Kidney epithelial cell (primary cell): Measurements from ENCODE around the gene LRP1-AS. TPM values are rescaled to one million over a fixed set of nuclear protein-coding genes. Genes with fewer than 3 reads are reported as not detected.

ENCODE experiments used
- DNase-seq: peaks from one replicate; pipeline ENCODE4 v3.0.0-alpha.2; 2010; ENCODE audit warnings: low read depth
- H3K27me3 ChIP-seq: 2 replicates; pipeline ENCODE4 v1.6.0; 2011; ENCODE audit warnings: low read length; ENCODE audit not compliant: control insufficient read depth, insufficient read depth
- H3K36me3 ChIP-seq: 2 replicates; pipeline ENCODE4 v1.5.1; 2011; ENCODE audit warnings: low read length; ENCODE audit not compliant: control insufficient read depth, insufficient read depth
- H3K4me3 ChIP-seq: 2 replicates; pipeline ENCODE4 v1.5.1; 2011; ENCODE audit warnings: low read depth, mild to moderate bottlenecking, control low read depth, low read length
- total RNA-seq: library from RNA; depleted of rRNA; stranded (reverse); fragments of >200 nt; gene quantifications from 2 replicates; pipeline ENCODE4 v1.2.3, GENCODE V29; 2015
- TF ChIP-seq, protein P1 (sequence below): IDR thresholded peaks from 2 replicates; pipeline ENCODE4 v1.5.1; 2011; ENCODE audit warnings: mild to moderate bottlenecking, moderate library complexity, low read length, control low read depth, inconsistent platforms; ENCODE audit not compliant: insufficient read depth, poor library complexity, severe bottlenecking

LRP1-AS gene
- total RNA-seq, 1 donor from 2014 or later, result not detected

DNA sequence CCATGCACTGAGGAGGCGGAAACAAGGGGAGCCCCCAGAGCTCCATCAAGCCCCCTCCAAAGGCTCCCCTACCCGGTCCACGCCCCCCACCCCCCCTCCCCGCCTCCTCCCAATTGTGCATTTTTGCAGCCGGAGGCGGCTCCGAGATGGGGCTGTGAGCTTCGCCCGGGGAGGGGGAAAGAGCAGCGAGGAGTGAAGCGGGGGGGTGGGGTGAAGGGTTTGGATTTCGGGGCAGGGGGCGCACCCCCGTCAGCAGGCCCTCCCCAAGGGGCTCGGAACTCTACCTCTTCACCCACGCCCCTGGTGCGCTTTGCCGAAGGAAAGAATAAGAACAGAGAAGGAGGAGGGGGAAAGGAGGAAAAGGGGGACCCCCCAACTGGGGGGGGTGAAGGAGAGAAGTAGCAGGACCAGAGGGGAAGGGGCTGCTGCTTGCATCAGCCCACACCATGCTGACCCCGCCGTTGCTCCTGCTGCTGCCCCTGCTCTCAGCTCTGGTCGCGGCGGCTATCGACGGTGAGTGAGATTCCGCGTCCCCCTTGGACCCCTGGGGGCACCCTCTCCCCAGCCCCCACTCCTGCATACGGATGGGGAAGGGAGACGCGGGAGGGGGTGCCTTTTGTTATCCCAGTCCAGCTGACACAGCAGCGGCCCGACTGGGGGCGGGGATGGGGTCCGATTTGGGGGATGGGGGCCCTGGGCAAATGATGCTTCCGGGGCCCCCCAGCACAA is 18.7 kb downstream of the LRP1-AS start:
- H3K27me3 ChIP-seq, result peaks cover 2% of the 10 kb centered on the region
- peak overlapping the region; percentile 79 for H3K4me3 ChIP-seq
- no peaks in the 10 kb centered on the region for H3K36me3 ChIP-seq
- TF ChIP-seq, protein P1, sequence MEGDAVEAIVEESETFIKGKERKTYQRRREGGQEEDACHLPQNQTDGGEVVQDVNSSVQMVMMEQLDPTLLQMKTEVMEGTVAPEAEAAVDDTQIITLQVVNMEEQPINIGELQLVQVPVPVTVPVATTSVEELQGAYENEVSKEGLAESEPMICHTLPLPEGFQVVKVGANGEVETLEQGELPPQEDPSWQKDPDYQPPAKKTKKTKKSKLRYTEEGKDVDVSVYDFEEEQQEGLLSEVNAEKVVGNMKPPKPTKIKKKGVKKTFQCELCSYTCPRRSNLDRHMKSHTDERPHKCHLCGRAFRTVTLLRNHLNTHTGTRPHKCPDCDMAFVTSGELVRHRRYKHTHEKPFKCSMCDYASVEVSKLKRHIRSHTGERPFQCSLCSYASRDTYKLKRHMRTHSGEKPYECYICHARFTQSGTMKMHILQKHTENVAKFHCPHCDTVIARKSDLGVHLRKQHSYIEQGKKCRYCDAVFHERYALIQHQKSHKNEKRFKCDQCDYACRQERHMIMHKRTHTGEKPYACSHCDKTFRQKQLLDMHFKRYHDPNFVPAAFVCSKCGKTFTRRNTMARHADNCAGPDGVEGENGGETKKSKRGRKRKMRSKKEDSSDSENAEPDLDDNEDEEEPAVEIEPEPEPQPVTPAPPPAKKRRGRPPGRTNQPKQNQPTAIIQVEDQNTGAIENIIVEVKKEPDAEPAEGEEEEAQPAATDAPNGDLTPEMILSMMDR, result no peak
- DNase-seq, result no peak

DNA sequence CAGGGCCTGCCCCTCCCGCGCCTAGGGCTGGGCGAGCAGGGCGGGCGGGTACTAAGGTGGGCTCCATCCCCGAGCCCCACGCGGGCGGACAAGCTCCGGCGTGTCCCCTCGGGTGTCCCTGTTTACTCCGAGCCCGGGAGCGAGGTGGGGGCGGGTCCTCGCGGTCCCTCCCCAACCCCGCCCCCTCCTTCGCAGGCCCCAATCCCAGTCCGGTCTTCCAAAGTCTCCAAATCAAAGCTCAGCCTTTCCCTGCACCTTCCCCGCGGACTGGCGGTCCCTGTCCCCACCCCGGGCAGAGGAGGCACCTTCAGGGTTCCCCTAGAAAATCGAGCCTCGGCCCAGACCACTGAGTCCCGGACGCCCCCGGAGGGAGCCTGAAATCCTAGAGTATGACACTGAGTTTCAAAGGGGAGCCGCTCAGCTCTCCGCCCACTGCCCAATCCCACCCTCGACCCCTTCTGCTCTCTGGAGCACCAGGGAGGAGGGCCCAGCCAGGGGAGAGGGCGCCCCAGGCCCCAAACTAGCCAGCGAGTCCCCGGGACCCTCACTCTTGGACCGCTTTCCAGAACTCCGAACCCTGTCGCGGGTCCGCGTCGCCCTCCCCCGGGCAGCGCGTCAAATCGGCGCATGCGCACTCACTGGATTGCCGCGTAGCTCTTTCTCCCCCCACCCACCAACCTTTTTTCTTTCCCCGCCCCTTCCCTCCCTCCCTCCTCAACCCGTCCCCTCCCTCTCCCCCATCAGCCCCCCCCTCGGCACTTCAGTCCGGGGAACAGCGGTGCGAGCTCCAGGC is 19.5 kb downstream of the LRP1-AS start, which contains the start of gene LRP1:
LRP1 (plus strand) TSS at position 758 of the 793 bp plus-strand sequence. CDS start 482 bp downstream, outside the sequence.
- H3K36me3 ChIP-seq, result no peaks in the 10 kb centered on the region
- peak within 1 kb of the TSS; percentile 79 for H3K4me3 ChIP-seq
- TF ChIP-seq, protein P1, result no peak
- no peak for DNase-seq
- peaks cover 2% of the 10 kb centered on the region for H3K27me3 ChIP-seq

DNA sequence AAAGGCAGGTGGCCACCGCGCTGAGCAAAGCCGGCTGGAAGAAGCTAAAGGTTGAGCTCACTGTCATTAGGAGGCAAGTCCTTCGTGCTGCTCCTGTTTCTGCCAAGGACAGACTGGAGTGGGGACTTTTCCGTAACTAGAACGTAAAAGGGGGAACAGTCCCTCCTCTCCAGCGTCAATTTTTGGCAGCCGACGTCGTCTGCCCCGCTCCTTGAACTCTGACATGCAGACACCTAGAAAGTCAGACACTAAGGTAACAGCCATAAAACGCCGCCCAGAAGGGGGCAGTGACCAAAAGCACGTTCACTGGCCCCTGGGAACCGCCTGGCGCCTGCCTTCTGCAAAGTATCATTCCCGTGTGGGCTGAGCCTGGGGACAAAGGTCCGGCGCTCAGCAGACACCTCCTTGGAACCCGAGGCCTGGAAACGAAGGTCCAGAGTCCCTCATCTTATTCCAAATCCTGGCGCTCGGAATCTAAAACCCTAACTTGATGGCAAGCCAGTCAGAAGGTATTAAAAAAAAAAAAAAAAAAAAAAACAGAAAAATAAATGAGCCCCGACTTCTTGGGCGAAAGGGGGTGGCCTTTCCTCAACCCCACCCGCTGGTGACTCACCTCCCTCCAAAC is 20.2 kb downstream of the LRP1-AS start:
- H3K27me3 ChIP-seq, result peaks cover 2% of the 10 kb centered on the region
- no peaks in the 10 kb centered on the region for H3K36me3 ChIP-seq
- TF ChIP-seq, protein P1, result peak; percentile 29
- DNase-seq, result no peak
- H3K4me3 ChIP-seq, result peak overlapping the region; percentile 79

DNA sequence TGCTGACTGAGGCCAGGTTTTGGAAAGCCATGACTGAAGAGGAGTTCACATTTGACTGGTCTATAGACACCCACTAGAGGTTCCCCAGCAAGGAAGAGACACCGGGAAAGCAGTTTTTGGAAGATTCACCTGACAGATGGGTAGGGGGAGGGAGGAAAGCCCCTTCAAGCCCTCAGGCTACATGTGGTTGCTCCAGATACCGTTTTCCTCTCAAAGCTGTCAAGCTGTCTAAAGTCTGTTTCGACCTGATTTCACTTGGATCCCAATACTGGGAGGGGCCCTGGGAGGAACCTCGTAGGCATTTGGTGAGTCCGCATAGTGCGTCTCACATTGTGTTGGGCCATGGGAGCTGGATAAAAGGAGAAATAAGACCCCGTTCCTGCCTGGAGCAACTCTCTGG is 20.9 kb downstream of the LRP1-AS start:
- Histone ChIP-seq H3K4me3 (no peak overlapping the region), H3K27me3 (peaks cover 2% of the 10 kb centered on the region), H3K36me3 (no peaks in the 10 kb centered on the region)
- no peak for DNase-seq
- TF ChIP-seq, protein P1, result no peak

DNA sequence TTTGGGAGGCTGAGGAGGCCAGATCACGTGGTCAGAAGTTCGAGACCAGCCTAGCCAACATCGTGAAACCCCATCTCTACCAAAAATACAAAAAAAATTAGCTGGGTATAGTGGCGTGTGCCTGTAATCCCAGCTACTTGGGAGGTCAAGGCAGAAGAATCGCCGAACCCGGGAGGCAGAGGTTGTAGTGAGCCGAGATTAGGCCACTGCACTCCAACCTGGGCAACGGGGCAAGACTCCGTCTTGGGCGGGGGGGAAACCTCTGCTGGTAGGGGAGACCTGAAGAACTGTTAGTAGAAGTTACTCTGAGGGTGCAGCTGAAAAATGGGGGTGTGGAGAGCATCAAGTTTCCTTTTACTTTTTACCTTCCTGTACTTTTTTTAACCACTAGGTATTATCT is 21.4 kb downstream of the LRP1-AS start:
- Histone ChIP-seq H3K27me3 (peaks cover 2% of the 10 kb centered on the region), H3K4me3 (no peak overlapping the region), H3K36me3 (no peaks in the 10 kb centered on the region)
- TF ChIP-seq, protein P1, result no peak
- DNase-seq, result no peak
